HG02610 (cell line): ENCODE measurements around the gene ISX.

Experiments used
- ATAC-seq: cut with Tn5 transposase; IDR thresholded peaks from one replicate; pipeline ENCODE4 v1.9.1; 2021; ENCODE audit warnings: mild to moderate bottlenecking, moderate library complexity; ENCODE audit not compliant: unreplicated experiment

The ISX gene

GRCh38 chr22:35109616-35110015, 43.7 kb downstream of the ISX start:
- ATAC-seq: no peak

GRCh38 chr22:35111244-35111643, 45.3 kb downstream of the ISX start:
- no peak for ATAC-seq

- no peak for ATAC-seq
Observed at GRCh38 chr22:35113341-35113740, 47.4 kb downstream of the ISX start.

DNA sequence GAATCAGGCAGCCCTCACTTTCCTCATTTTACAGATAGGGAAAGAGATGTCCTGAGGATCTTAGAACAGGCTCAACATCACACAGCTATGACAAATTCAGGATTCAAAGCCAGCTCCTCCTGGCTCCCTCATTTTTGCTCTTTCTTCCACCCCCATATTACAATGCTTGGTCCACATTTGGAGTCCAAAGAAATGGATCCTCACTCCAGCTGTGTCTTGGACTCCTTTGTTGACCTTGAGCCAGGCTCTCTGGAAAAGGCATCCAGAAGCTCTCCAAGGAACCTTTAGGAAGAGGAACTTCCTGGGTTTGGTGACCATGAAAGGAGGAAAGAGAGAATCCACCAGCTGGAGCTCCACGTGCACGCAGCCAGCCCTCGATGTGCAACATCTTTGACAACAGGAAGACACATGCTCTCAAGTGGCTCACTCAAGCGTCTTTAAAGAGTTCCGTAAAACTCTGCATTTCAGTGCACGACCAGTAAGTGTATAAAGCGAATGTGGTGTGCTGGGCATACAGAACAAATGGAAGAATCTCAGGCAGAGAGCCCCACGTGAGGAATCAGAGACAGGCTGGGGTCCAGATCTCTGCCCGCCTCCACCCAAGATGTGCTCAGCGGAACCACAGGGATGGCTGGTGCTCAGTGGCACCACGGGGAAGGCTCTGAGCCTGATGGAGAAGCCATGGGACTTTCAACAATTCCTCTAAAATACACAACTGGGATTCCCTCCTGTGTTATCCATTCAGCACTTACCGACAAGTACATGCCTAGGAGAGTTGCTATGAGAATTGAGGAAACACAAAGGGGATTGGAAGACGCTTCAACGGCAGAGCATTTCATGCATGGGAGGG, 48.4 kb downstream of the ISX start:
- no peak for ATAC-seq

DNA sequence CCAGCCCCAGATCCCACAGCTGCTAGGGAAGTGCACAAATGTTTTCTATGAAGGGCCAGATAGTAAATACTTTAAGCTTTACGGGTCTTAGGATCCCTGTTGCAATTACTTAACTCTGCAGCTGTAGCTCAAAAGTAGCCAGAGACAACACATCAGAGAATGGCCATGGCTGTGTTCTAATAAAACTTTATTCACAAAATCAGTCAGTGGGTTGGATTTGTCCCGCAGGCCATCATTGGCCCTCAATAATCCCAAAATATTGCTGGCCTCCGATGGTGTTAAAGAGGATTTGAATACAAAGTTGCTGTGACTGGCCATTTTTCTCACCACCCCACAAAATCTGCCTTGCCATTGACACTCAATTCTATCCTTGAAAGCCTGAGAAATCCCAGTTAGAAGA, 49.6 kb downstream of the ISX start:
- no peak for ATAC-seq

GRCh38 chr22:35116269-35116668, 50.3 kb downstream of the ISX start:
- no peak for ATAC-seq

DNA sequence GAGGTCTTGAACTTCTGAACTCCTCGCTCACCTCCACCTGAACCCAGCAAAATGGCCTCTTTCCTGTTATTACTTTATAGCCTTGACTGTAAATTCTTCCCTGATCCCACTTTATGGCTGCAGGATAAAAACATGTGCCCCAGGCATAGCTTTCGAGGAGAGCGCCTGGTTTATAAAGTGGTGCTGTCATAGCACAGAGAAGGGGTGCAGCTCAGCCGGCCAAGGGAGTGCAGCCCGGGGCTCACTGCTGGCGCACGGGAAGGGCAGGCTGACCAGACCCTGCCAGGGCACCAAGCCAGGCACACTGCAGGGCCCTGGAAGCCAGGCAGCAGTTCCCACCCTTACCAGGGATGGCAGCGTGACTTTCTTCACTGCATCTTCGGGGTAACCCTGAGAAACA, 50.9 kb downstream of the ISX start:
- ATAC-seq: no peak

DNA sequence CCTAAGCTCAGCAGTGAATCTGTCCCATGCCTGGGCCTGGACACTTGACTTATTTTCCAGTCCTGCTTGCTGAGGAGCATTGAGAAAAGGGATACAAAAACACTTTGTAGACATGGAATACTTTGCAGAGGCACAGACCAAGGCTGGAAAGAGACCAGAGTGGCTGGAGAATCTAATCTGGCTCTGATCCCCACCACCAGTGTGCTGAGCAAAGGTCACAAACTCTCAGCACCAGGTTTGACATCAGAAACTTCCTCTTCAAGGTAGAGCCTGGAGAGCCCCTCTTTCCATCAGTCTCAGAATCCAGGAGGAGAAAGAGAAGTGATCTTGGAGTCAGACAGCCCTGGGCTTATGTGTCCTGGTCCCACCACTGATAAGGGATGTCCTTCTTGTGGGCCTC, 53.5 kb downstream of the ISX start:
- no peak for ATAC-seq

- no peak for ATAC-seq
Observed at GRCh38 chr22:35124691-35125219, 58.8 kb downstream of the ISX start.

GRCh38 chr22:35126993-35127392, 61.0 kb downstream of the ISX start:
- ATAC-seq: peak; percentile 54

DNA sequence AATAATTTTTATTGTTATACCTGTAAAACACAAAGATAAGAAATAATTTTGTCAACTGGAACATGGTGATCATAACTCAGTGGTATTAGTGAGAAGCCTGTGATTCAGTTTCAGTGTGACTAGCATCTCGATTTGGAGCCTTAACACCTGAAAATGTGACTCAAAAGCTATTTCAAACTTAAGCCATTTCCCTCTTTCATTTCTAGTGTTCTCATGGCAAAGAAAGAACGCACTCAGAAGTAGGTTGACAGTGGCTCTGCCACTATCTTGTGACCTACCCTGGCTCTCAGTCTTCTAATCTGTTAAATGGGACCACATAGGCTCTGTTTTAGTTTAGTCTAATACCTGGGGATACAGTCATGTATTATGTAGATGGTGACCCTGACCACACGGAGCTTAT, 62.7 kb downstream of the ISX start:
- peak; percentile 39 for ATAC-seq

GRCh38 chr22:35131525-35132000, 65.6 kb downstream of the ISX start:
- no peak for ATAC-seq

- no peak for ATAC-seq
Observed at GRCh38 chr22:35132568-35132967, 66.6 kb downstream of the ISX start.

DNA sequence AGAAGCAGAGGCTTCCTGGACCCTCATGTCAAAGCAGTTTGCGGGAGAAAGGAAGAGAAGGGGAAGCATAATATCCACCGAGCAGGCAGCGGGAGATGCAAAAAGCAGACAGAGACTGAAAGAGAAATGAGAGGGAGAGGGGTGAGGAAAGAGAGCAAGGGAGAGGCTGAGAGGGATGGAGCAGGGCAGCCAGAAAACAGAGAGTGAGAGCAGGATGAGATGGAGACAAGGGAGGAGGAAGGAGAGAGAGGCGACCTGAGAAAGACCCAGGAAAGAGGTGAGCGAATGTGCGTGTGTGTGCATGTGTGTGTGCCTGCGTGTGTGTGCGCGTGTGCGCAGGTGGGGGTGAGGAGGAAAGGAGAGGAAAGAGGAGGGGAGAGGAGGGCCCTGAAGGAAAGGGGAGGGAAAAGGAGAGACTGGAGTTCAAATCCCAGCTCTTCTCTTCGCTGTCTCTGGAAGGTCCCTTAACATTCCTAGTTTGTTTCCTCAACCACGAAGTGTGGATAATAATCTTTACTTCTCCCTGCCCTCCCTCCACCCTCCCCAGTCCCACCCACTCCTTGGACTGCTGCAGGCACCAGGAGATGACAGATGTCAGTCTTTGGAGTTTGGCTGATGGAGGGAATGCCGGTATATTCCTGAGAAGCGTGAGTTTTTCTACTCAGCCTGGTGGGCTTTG, 67.9 kb downstream of the ISX start:
- ATAC-seq: no peak

- ATAC-seq: no peak
Observed at GRCh38 chr22:35134637-35135036, 68.7 kb downstream of the ISX start.

DNA sequence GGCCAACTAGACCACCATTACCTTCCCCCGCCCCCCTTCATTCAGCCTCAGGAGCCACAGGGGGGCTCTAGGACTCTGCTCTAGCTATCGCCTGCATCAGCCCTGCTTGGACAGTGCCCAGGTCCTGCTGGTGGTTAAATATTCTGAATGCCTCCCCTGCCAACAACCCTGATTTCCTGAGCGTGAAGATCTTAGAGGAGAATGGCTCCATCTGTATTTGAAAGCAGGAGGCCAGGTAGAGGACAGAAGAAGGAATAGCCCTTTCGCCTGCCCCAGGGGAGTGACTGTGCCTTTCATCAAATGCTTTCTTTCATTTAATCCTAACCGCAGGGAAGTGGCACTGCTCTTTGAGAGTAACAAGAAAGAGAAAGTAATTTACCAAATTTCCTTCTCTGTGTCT, 69.2 kb downstream of the ISX start:
- no peak for ATAC-seq
